ENCODE results near the gene APP.
"Not testable (repeated sequence)": the region's sequence is repeated elsewhere in the genome, so short reads cannot be mapped to it uniquely, and the experiment has no call there.

APP gene

GRCh38 chr21:25931765-25932164 lies 238.8 kb downstream of the APP start:
- no peak for DNase-seq

GRCh38 chr21:25929856-25930520 lies 240.6 kb downstream of the APP start:
- no peak for DNase-seq

GRCh38 chr21:25927195-25927880 lies 243.2 kb downstream of the APP start:
- no peak for DNase-seq

GRCh38 chr21:25925936-25926335 lies 244.6 kb downstream of the APP start:
- DNase-seq: no peak

GRCh38 chr21:25925064-25925800 lies 245.3 kb downstream of the APP start:
- DNase-seq: no peak

GRCh38 chr21:25918152-25918551 lies 252.4 kb downstream of the APP start:
- DNase-seq: not testable (repeated sequence)

- no peak for DNase-seq
Measured at GRCh38 chr21:25916226-25916625, 254.3 kb downstream of the APP start.

- no peak for DNase-seq
Measured at GRCh38 chr21:25913479-25913878, 257.1 kb downstream of the APP start.

- DNase-seq: no peak
Measured at GRCh38 chr21:25912402-25912746, 258.2 kb downstream of the APP start.

- no peak for DNase-seq
Measured at GRCh38 chr21:25911730-25912401, 258.7 kb downstream of the APP start.

- no peak for DNase-seq
Measured at GRCh38 chr21:25910809-25911208, 259.8 kb downstream of the APP start.

GRCh38 chr21:25909341-25909740 lies 261.2 kb downstream of the APP start:
- no peak for DNase-seq

GRCh38 chr21:25908495-25908894 lies 262.1 kb downstream of the APP start:
- no peak for DNase-seq

- no peak for DNase-seq
Measured at GRCh38 chr21:25907573-25908275, 262.8 kb downstream of the APP start.

GRCh38 chr21:25906587-25906986 lies 264.0 kb downstream of the APP start:
- no peak for DNase-seq

GRCh38 chr21:25905126-25905525 lies 265.4 kb downstream of the APP start:
- DNase-seq: no peak

- DNase-seq: no peak
Measured at GRCh38 chr21:25904044-25904695, 266.4 kb downstream of the APP start.

- DNase-seq: no peak
Measured at GRCh38 chr21:25903607-25904006, 267.0 kb downstream of the APP start.

GRCh38 chr21:25901330-25901979 lies 269.1 kb downstream of the APP start:
- no peak for DNase-seq

GRCh38 chr21:25898671-25899070 lies 271.9 kb downstream of the APP start:
- no peak for DNase-seq

- DNase-seq: no peak
Measured at GRCh38 chr21:25897383-25897782, 273.2 kb downstream of the APP start.

All from activated naive CD4-positive, alpha-beta T cell treated with anti-CD3 and anti-CD28 coated beads, Interleukin-2, amount 50 U/mL, for 16 hours (primary cell).